NCI-H748 (cell line): ENCODE measurements around the gene HPS1.

Source experiments
- DNase-seq: peaks from one replicate; lab custom pipeline; 2025; ENCODE audit not compliant: unreplicated experiment; lab: John Stamatoyannopoulos, UW

The HPS1 gene

GRCh38 chr10:98465866-98466265, 19.1 kb upstream of the HPS1 start:
- no peak for DNase-seq

GRCh38 chr10:98463976-98464754, 17.4 kb upstream of the HPS1 start:
- DNase-seq: no peak

DNA sequence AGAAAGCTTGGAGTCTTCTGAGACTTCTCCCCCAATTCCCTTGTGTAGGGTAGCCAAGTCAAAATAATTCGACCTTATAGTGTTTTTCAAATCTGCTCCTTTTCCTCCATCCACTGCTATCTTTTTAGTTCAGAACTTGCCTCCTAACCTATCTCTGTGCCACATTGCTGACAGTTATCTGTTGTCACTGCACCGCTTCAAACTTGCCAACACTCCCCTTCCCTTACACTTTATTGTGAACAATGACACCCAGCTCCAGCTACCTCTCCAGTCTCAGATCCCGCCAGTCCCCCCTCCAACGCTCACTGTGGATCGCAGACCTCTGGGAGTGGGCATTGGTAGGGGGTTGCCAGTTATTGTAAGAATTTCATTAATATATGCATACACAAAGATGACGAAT, 16.3 kb upstream of the HPS1 start:
- DNase-seq: no peak

GRCh38 chr10:98461500-98461842, 14.7 kb upstream of the HPS1 start:
- no peak for DNase-seq

GRCh38 chr10:98460837-98461499, 14.2 kb upstream of the HPS1 start:
- no peak for DNase-seq

DNA sequence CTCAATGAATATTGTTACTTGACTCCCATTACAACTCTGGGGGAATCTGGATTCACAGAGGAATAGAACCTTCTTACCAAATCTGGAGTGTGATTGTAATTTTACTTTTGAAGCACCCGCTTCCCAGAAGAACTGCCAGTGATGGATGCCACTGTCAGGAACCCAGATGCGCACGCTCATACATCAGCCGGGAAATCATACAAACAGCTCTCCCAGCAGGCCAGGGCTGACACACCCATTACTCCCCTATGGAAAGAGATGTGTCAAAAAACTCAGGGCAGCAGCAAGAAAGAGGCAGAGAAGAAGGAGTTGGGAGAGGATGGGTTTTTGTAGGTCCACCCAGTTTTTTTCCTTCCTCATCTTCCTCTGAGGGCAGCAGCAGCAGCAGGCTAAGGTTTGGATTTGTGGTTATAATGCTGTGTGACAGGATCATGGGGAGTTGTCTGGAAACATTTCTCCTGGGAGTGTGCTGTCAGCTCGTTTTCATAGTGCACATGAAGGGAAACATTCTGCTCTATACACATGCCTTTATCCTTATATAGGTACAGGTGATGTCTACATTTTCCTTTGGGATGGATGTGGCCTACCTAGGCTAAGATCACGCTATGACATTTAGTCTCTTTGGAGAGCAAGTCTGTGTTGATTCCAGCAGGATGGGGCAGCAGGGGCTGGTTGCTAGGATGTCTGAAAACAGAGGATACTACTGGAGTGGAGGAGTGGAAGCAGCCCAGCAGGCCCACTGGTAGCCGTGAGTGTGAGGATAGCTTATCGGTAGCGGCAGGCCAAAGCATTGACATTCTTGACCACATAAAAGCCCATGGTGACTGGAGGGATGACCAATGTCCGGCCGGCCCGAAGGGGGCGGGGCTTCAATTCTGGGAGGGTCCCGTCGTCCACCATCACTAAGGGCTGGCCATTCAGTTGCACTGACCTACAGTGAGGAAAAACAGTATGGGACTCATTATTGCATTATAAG, 12.4 kb upstream of the HPS1 start:
- DNase-seq: no peak

- no peak for DNase-seq
These were observed 11.0 kb upstream of the HPS1 start for GRCh38 chr10:98457721-98458120.

- DNase-seq: no peak
These were observed 10.1 kb upstream of the HPS1 start for GRCh38 chr10:98456686-98457482.

DNA sequence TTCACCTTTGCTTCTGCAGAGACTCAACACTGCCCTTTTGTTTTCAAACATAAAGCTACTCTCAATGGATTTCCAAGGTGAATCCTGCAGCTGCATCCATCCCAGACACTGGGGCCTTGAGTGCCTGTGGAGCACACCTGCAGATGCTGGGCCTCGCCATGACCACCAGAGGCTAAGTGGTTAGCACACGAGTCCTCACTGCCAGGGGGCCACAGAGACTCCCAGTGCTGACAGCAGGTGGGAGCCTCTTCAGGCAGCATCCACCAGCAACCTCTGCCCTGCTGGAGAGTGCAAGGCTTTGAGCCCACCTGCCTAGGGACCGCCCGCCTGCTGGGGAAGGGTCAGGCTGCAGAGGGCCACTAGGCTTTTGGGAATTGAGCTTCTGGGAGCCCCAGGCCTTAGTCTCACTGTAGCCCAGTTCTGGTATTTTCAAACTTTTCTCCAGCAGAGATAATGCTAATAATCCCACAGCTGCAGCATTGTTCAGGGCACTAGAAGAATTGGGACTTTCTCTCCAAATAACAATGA, 9.4 kb upstream of the HPS1 start:
- peak; percentile 30 for DNase-seq

- no peak for DNase-seq
These were observed 7.0 kb upstream of the HPS1 start for GRCh38 chr10:98453729-98454128.

GRCh38 chr10:98450618-98451017, 3.9 kb upstream of the HPS1 start:
- DNase-seq: no peak

- DNase-seq: no peak
These were observed 2.6 kb upstream of the HPS1 start for GRCh38 chr10:98449287-98449686.

GRCh38 chr10:98446151-98446660, 529 bp downstream of the HPS1 start:
- peak; percentile 27 for DNase-seq

DNA sequence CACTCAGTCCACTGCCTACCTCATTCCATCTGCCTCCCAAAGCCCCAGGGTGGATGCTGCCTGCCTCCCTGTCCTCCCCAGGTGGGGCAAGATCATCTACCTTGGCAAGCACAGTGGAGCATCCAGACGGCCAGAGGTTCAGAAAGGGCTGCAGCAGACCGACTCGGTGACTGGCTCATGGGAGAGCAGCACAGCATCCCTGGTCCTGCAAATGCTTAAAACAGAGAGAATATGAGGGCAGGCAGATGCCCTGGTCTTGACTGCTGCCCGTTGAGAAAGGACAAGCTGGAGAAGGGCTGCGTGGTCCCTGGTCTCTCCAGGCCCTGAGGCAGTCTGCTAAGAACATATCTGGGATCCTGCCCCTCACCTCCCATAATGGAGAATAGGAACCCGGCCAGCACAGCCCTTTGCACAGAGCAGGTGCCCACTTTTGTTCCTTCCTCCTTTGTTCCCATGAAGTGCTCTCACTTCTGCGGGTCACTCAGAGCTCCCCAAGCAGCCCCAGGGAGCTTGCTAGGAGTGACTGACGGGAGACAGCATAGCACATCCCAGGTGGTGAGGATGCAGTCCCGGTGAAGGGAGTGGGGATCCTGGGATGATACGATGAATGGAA, 1.4 kb downstream of the HPS1 start:
- no peak for DNase-seq

- DNase-seq: no peak
These were observed 2.3 kb downstream of the HPS1 start for GRCh38 chr10:98444314-98445006.

DNA sequence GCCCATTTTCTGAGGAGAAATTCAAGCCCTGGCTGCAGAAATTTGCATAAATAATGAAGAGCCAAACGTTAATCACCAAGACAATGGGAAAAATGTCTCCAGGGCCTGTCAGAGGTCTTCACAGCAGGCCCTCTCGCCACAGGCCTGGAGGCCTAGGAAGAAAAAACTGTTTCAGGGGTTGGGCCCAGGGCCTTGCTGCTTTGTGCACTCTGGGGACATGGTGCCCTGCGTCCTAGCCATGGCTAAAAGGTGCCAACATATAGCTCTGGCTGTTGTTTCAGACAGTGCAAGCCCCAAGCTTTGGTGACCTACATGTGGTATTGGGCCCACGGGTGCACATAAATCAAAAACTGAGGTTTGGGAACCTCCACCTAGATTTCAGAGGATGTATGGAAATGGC, 8.0 kb downstream of the HPS1 start:
- DNase-seq: no peak

DNA sequence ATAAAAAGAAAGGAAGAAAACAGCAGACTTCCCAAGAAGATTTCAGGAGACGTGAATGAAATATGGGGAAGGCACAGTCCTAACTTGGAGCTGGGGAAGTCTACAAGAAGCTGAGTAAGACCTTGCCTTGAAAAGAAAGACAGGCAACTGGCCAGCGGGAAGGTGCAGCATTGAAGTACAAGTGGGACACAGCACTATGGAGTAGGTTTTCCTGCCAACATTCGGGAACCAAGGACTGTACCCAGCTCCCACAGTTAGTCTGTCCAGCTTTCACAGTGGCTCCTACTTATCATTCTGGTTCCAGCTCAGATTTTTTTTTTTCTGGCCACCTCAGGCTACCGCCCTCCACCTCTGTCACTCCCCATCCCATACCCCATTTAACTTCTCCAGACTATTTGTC, 10.0 kb downstream of the HPS1 start:
- DNase-seq: no peak

GRCh38 chr10:98435178-98435577, 11.6 kb downstream of the HPS1 start:
- no peak for DNase-seq
